ENCODE data around the gene SCYL3.
"Not testable (repeated sequence)": the region's sequence is repeated elsewhere in the genome, so short reads cannot be mapped to it uniquely, and the experiment has no call there.

Gene SCYL3, protein sequence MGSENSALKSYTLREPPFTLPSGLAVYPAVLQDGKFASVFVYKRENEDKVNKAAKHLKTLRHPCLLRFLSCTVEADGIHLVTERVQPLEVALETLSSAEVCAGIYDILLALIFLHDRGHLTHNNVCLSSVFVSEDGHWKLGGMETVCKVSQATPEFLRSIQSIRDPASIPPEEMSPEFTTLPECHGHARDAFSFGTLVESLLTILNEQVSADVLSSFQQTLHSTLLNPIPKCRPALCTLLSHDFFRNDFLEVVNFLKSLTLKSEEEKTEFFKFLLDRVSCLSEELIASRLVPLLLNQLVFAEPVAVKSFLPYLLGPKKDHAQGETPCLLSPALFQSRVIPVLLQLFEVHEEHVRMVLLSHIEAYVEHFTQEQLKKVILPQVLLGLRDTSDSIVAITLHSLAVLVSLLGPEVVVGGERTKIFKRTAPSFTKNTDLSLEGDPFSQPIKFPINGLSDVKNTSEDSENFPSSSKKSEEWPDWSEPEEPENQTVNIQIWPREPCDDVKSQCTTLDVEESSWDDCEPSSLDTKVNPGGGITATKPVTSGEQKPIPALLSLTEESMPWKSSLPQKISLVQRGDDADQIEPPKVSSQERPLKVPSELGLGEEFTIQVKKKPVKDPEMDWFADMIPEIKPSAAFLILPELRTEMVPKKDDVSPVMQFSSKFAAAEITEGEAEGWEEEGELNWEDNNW

GRCh38 chr1:169893645-169894423 lies at the start of gene SCYL3:
TSS of gene SCYL3 (minus strand) at chr1:169893896. CDS start at chr1:169888840, 5,056 bp downstream.
- peak; percentile 86 to 99 (median 94) for DNase-seq

GRCh38 chr1:169941982-169942830 lies 48.5 kb upstream of the SCYL3 start:
- DNase-seq: no peak

- DNase-seq: no peak
Observed at GRCh38 chr1:169933984-169934725, 40.5 kb upstream of the SCYL3 start.

DNA sequence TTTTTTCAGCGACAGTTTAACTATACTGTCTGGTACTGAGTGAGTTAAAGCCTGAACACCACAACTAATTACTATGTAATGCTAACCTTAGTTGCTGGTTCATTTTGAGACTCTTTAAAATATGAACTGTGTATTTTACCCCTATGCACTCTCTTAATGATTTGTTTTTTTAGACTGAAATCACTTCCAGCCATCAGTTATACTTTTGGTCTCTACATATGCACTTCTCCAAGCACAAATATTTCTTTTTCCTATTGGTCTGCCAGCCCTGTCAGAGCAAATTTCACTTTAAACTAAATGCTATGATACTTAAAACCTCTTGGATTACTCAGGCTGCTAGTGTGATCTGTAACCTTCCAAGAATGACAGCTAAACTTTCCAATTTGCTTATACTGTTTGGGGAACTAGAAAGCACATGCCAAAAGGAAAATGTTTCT lies 38.1 kb upstream of the SCYL3 start:
- no peak for DNase-seq

DNA sequence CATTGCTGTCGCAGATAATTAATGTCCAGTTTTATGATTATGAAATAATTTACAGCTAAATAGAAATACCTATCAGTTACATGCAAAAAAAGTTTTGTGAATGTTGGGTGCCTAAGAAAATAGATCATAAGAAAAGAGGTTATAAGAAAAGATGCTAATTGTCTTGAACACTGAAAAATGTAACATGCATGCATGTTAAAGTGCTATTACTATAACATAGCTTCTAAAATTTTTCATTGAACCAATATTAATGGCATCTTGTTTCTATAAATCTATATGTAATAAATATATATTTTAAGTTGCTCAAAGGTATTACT lies 35.5 kb upstream of the SCYL3 start:
- DNase-seq: no peak

DNA sequence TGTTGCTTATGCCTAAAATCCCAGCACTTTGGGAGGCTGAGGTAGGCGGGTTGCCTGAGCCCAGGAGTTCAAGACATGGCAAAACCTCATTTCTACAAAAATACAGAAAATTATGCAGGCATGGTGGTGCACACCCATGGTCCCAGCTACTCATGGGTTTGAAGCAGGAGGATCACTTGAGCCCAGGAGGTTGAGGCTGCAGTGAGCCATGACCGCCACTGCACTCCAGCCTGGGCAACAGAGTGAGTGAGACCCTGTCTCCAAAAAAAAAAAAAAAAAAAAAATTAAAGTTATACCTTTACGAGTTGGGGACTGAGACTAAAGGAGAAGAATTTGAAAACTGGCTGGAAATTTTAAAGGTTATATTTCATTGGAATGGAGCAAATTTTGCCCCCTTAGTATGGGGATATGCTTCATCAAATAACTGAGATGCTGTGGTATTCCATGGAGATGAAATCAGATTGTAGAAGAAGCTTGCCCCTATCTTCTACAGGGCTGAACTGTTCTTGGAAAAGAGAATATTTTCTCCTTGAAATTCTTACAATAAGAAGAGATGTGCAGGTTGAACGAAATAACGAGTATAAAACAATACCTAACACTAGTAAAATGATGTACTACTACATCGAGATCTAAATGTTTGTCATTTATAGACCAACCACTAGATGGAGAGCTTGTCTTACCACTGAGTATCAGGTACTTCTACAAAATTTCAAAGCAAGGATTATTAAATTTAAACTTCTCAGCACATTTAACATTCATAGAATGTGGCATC lies 34.9 kb upstream of the SCYL3 start:
- DNase-seq: peak in 2 of 6 experiments; percentile 43 to 64

DNA sequence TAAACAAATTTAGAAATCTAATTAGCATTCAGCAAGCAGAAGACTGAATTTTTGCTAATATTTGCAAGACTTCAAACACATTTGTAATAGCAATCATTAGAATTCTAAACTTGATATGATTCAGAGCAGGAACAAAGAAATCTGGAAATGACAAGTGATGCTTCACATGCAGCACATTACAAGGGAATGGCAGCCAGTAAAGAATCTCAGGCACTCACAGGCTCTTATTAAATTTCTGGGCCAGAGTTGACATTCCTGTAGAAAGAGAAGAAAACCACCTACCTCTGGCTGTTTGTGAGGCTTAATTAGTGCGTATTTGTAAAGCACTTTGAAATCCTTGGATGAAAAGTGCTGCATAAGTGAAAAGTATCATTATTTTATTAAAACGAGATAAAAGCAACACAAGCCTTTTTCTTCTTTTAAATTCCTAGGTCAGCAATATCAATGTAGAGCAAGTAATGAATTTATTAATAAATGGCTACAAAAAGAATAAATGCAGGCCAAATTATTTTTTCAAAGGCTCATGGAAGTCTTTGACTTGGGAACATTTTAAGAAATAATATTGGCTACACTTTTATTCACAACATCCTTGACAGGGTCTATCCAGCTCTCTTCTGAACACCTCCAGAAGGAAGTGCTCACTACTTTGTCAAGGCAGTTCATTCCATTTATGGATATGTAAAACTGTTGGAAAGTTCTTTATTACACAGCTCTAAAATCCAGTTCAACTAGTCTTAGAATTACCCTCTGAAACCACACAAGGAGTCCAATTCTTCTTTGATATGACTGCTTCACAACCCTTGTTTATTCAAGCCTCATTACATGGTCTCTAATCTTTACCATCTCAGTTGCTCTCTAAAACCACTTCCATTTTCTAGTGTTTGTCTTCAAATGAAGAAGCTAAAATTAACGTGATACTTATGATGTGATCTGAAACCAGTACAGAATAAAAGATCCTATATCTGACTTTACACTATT lies 32.1 kb upstream of the SCYL3 start:
- no peak for DNase-seq

- DNase-seq: no peak
Observed at GRCh38 chr1:169924829-169925228, 31.1 kb upstream of the SCYL3 start.

GRCh38 chr1:169924063-169924462 lies 30.4 kb upstream of the SCYL3 start:
- no peak for DNase-seq

GRCh38 chr1:169921080-169921479 lies 27.4 kb upstream of the SCYL3 start:
- no peak for DNase-seq

DNA sequence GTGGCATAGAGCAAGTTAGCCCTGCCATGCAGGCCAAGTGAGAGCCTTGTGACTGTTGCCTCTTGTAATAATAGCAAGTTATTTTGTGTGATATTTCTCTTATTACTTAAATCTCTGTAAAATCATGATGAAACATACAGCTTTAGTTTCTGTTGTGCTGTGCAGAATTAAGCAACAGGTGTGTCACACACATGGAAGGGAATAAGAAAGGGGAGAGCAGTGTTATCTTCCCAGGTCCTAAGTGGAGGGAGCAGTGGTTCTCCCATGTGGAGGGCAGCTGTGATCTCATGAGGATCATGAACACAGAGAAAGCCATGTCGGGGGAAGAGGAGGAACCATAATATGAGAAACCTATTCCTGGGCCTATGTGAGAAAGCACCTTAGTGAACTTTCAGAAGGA lies 25.2 kb upstream of the SCYL3 start:
- DNase-seq: no peak

DNA sequence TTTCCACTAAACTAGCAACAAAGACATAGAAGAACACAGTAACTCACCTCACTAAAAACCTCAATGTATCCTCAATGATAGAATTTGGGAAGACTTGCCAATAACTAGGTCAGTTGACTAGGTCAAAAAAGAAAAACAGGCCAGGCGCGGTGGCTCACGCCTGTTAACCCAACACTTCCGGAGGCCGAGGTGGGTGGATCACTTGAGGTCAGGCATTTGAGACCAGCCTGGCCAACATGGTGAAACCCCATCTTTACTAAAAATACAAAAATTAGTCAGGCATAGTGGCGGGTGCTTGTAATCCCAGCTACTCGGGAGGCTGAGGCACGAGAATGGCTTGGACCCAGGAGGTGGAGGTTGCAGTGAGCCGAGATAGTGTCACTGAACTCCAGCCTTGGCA lies 24.5 kb upstream of the SCYL3 start:
- not testable (repeated sequence) for DNase-seq

DNA sequence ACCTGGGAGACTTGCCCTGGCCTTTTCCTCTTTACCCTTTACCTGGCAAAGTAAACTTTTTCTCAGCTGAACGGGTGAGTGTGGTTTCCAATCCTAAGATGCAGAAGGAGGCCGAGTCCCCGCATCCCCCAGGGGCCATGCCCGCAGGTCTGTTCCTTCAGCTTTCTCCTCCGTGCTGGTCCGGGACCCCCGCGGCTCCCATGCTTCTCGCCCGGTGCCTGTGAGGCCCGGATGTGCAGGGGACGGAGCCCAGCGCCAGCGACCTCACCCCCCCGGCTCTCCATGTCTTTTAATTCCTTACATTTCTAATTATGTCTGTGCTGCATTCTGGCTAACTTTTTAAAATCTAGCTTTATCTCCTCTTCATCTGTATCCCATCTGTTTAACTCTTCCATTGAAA lies 21.5 kb upstream of the SCYL3 start:
- no peak for DNase-seq

GRCh38 chr1:169914531-169914930 lies 20.8 kb upstream of the SCYL3 start:
- DNase-seq: no peak

DNA sequence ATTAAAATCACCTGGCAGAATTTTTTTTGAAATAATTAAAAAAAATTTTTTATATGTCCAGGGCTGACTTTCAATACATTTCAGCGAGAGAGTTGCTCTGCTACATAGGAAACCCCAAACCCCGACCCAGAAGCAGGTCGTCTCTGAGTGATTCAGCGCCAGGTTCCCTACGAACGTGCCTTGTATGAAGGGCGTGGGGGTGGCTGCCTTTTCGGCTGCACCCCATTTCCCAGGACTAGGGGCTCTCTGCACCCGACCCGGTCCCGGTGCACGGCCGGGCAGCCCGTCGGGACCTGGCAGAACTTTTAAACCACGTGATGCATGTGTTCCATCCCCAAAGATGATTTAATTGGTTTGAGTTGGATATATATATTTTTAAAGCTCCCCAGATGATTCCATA lies 15.8 kb upstream of the SCYL3 start:
- no peak for DNase-seq

DNA sequence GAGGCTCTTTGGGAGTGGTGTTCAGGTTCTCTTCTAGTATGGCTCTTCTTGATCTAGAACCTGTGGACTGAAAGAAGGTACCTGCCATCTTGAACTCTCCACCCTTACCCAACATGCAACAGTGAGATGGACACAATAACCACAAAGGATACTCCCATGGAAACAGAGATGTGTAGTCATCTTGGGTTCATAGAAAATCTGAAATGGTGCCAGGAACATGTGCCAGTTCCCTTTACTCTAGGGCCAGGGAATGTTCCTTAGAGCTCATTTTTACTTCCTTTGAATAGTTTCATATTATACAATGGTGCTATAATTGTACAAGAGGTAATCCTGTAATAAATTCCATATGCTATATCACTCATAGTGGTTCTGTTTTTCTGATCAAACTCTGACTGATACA lies 13.2 kb upstream of the SCYL3 start:
- DNase-seq: no peak

- no peak for DNase-seq
Observed at GRCh38 chr1:169904834-169905233, 11.1 kb upstream of the SCYL3 start.

DNA sequence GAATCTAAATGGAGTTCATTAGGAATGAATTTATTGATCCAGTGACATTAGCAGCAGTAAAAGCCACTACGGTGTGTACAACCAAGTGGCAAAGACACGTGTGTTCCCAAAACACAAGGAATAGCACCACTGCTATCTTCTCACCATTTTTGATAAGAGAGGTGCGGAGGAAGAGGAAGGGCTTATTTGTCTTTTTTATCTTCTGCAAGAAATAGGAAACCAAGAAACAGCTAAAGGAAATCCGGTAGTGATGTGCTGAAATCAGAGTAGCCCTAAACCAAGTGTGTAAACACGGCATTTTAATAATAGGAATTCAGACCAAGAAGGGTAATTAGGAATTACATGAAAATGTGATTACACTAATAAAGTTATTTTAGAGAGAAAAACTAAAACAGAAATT lies 9.1 kb upstream of the SCYL3 start:
- peak in 2 of 6 experiments; percentile 7 to 9 for DNase-seq

GRCh38 chr1:169901115-169901514 lies 7.4 kb upstream of the SCYL3 start:
- no peak for DNase-seq

- no peak for DNase-seq
Observed at GRCh38 chr1:169900571-169900970, 6.9 kb upstream of the SCYL3 start.

All from stimulated activated naive CD4-positive, alpha-beta T cell (primary cell).